Retina (tissue), 1 donor: ENCODE measurements around the gene CCSER2.
A peak's percentile ranks its signal among the peaks of the same experiment; 100 is the strongest.
"Not testable (repeated sequence)": the region's sequence is repeated elsewhere in the genome, so short reads cannot be mapped to it uniquely, and the experiment has no call there.

Experiments used
- DNase-seq: peaks from one replicate; pipeline ENCODE4 v3.0.0-alpha.2; 2016

Gene CCSER2

GRCh38 chr10:84525807-84526182 lies 197.4 kb downstream of the CCSER2 start:
- DNase-seq: not testable (repeated sequence)

- DNase-seq: not testable (repeated sequence)
Observed at GRCh38 chr10:84527386-84527785, 199.0 kb downstream of the CCSER2 start.

GRCh38 chr10:84528526-84528925 lies 200.1 kb downstream of the CCSER2 start:
- not testable (repeated sequence) for DNase-seq

GRCh38 chr10:84530724-84531325 lies 202.4 kb downstream of the CCSER2 start:
- no peak for DNase-seq

- no peak for DNase-seq
Observed at GRCh38 chr10:84531396-84531795, 203.0 kb downstream of the CCSER2 start.

- DNase-seq: no peak
Observed at GRCh38 chr10:84534168-84534567, 205.8 kb downstream of the CCSER2 start.

- DNase-seq: peak; percentile 74
Observed at GRCh38 chr10:84537447-84537931, 209.1 kb downstream of the CCSER2 start.

GRCh38 chr10:84538036-84538435 lies 209.6 kb downstream of the CCSER2 start:
- no peak for DNase-seq

- DNase-seq: no peak
Observed at GRCh38 chr10:84539216-84539615, 210.8 kb downstream of the CCSER2 start.

- no peak for DNase-seq
Observed at GRCh38 chr10:84540022-84540616, 211.7 kb downstream of the CCSER2 start.

GRCh38 chr10:84540617-84541288 lies 212.4 kb downstream of the CCSER2 start:
- peak; percentile 90 for DNase-seq

- DNase-seq: no peak
Observed at GRCh38 chr10:84541289-84541637, 212.9 kb downstream of the CCSER2 start.

- DNase-seq: no peak
Observed at GRCh38 chr10:84542522-84543490, 214.4 kb downstream of the CCSER2 start.

- DNase-seq: no peak
Observed at GRCh38 chr10:84543948-84544347, 215.6 kb downstream of the CCSER2 start.

- DNase-seq: no peak
Observed at GRCh38 chr10:84545651-84546050, 217.3 kb downstream of the CCSER2 start.

GRCh38 chr10:84546609-84547008 lies 218.2 kb downstream of the CCSER2 start:
- DNase-seq: no peak

- no peak for DNase-seq
Observed at GRCh38 chr10:84547616-84548015, 219.2 kb downstream of the CCSER2 start.

GRCh38 chr10:84548869-84549268 lies 220.5 kb downstream of the CCSER2 start:
- no peak for DNase-seq

GRCh38 chr10:84549368-84550165 lies 221.2 kb downstream of the CCSER2 start:
- peak; percentile 34 for DNase-seq

- DNase-seq: no peak
Observed at GRCh38 chr10:84550756-84551436, 222.5 kb downstream of the CCSER2 start.

- DNase-seq: no peak
Observed at GRCh38 chr10:84551437-84552120, 223.2 kb downstream of the CCSER2 start.
